Loucy (cell line): ENCODE measurements around the gene ZNF681.

Source experiments
- CTCF ChIP-seq: fragments of 200-600 bp; sonication (generic); conservative IDR thresholded peaks from 2 replicates; pipeline ENCODE4 v1.5.1; 2014; ENCODE audit warnings: mild to moderate bottlenecking, antibody characterized with exemption, low read length
- EZH2phosphoT487 ChIP-seq: fragments of 200-600 bp; IDR thresholded peaks from 2 replicates; pipeline ENCODE4 v1.6.1; 2018; ENCODE audit warnings: antibody characterized with exemption, mild to moderate bottlenecking, moderate library complexity, borderline replicate concordance

GRCh38 chr19:23718802-23719201 is 39.9 kb downstream of the ZNF681 start:
- TF ChIP-seq CTCF (no peak), EZH2phosphoT487 (no peak)
